GM18526 (cell line): Measurements from ENCODE around the gene RSL1D1.

Experiments
- POLR2A ChIP-seq: IDR thresholded peaks from 3 replicates; pipeline ENCODE4 v1.6.1; 2011; ENCODE audit not compliant: insufficient read length; ENCODE audit errors: extremely low read depth

Gene RSL1D1

GRCh38 chr16:11851294-11852091 lies at the start of gene RSL1D1:
RSL1D1 (minus strand) TSS chr16:11851542; CDS start chr16:11851512, 30 bp downstream.
- TF ChIP-seq POLR2A = peak; percentile 96

GRCh38 chr16:11901091-11901490 lies 49.7 kb upstream of the RSL1D1 start:
- TF ChIP-seq POLR2A = no peak

GRCh38 chr16:11896486-11897176 lies 45.3 kb upstream of the RSL1D1 start:
- no peak for TF ChIP-seq POLR2A

- no peak for TF ChIP-seq POLR2A
These were observed 42.2 kb upstream of the RSL1D1 start for GRCh38 chr16:11893571-11893970.

GRCh38 chr16:11892761-11893160 lies 41.4 kb upstream of the RSL1D1 start:
- TF ChIP-seq POLR2A = no peak

GRCh38 chr16:11890231-11890965 lies 39.1 kb upstream of the RSL1D1 start:
- TF ChIP-seq POLR2A = no peak

GRCh38 chr16:11886881-11887280 lies 35.5 kb upstream of the RSL1D1 start:
- TF ChIP-seq POLR2A = no peak

- no peak for TF ChIP-seq POLR2A
These were observed 32.7 kb upstream of the RSL1D1 start for GRCh38 chr16:11884035-11884434.

- no peak for TF ChIP-seq POLR2A
These were observed 28.7 kb upstream of the RSL1D1 start for GRCh38 chr16:11880007-11880406.

- no peak for TF ChIP-seq POLR2A
These were observed 26.0 kb upstream of the RSL1D1 start for GRCh38 chr16:11877374-11877773.

GRCh38 chr16:11876306-11876705 lies 25.0 kb upstream of the RSL1D1 start:
- TF ChIP-seq POLR2A = no peak

GRCh38 chr16:11875721-11876120 lies 24.4 kb upstream of the RSL1D1 start:
- no peak for TF ChIP-seq POLR2A

GRCh38 chr16:11871193-11871592 lies 19.9 kb upstream of the RSL1D1 start:
- no peak for TF ChIP-seq POLR2A

GRCh38 chr16:11870399-11870798 lies 19.1 kb upstream of the RSL1D1 start:
- TF ChIP-seq POLR2A = no peak

GRCh38 chr16:11869353-11870228 lies 18.2 kb upstream of the RSL1D1 start:
- TF ChIP-seq POLR2A = no peak
